Activated CD8-positive, alpha-beta memory T cell treated with anti-CD3 and anti-CD28 coated beads for 1 hour (primary cell): ENCODE results near the gene FRRS1.

Source experiments
- DNase-seq, 2 donors: peaks; one replicate each; pipeline ENCODE4 v3.0.0-alpha.2; 2020; ENCODE audit warnings: low read depth in 1 of 2; ENCODE audit errors: extremely low read depth in 1 of 2

FRRS1 gene

DNA sequence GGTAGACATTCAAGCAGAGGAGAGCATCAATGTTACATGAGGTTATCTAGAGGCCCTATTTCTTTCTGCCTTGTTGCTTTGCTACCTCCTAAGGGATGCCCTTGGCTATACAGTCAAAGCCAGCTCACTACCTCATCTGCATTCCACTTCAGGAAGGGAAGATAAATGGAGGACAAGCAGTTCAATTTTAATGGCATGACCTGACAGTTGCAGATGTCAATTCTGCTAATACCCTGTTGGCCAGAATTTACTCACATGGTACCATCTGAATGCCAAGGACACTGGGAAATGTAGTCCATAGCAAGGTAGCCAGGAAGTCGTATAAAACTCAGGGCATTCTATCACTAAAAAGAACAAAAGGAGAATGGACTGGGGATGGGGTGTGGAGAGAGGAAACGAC lies 89.0 kb downstream of the FRRS1 start:
- no peak for DNase-seq

DNA sequence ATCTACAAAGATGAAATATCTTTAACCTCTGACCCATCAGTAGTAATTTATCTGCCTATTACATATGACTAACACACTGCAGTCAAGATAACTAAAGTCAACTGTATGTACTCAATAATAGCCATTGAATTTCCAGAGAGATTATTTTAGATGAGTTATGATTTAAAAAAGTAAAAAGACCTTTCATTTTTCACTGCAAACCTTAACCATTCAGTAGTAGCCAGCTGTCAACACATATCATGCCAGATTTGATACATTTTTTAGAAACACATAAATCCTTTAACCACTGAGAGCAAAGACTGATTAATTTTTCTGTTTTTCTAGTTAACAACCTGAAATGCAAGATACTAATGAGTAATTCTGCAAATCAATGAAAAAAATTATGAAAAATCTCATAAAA lies 89.6 kb downstream of the FRRS1 start:
- DNase-seq: no peak

DNA sequence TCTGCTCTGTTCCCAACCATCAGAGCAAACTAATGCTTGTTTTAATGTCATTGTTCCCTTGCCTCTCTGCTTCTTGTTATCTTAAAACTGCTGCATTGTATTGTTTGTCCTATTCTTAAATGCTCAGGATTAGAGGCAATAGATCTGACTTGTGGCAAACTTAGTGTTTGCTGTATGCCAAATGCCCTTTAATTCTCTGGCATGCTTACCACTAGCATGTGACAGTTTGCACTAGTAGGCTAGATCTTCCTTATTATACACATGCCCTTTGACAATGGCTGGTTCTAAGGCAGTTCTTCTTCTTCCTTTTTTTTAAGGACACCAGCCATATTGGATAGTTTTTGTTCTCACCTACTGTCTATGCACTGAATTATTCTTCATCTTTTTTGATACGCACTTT lies 90.4 kb downstream of the FRRS1 start:
- no peak for DNase-seq

DNA sequence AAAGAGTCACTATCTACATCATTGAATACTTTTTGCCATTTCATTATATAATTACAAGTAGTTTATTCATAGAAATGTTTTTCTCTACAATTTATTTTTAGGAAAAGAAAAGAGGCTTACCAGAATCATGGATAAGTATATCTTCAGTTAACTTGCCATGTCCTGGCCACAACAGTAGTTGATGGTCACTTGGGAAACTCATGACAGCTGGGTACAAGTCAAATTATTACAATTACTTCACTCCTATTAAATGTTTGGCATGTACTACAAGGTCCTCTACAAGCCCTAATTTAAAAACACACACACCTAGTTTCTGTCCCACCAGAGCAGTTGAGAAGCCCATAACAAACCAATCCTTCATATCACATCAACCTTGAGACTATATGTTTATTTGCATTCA lies 91.1 kb downstream of the FRRS1 start:
- no peak for DNase-seq

DNA sequence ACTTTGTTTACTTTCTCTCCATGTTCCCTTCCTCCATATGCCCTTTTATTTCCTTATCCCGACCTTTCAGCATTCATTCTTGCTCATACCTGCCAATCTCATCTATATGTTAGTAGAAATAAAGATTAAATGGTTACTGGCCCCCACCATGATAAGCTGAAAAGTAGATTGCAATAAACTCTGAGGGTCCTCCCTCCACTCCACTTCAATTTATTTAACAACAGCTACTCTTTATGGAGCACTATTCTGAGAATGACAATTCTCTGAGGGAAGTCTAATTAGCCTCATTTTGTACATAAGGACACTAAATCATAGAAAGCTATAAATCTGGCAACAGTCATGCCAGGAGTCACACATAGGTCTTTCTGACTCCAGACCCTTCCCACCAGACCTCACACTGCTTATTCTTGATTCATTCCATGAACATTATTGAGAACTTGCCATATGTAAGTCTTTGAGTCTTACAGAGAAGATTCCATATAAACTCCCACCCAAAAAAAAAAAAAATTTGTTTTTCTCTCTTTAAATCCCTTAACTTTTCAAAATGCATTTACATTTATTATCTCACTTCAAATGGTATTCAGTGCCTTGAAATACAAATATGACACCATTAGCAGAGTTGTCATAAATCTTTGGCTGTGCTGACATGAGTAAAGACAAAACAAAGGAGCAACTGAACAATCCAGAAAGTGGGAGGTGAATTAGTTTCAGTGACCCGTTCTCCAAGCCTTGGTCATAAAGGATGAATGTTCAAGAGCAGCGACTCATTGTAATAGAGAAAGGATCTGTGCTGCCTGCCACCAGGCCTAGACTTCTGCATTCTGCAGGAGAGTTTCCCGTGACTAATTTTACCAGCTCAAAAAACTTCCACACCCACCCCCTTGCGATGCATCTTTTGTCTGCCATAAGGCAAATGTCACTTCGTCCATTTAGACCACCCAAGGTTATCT lies 92.0 kb downstream of the FRRS1 start:
- no peak for DNase-seq

DNA sequence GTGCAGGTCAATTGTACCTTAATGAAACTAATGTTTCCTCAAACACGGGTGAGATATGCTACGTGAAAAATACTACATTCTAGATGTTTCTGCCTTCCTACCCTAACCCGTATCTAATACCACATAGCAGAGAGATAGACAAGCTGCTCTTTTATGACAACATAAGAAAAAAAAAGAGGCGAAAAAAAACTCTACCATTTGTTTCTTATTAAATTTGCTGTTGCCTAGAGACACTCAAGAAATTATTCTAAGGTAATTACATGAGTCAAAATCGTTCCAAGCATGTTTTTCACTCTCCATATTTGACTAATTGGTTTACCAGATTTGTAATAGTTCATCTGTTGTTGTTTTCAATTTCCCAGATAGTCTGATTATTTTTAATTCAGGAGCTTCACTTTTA lies 93.1 kb downstream of the FRRS1 start:
- DNase-seq: no peak

DNA sequence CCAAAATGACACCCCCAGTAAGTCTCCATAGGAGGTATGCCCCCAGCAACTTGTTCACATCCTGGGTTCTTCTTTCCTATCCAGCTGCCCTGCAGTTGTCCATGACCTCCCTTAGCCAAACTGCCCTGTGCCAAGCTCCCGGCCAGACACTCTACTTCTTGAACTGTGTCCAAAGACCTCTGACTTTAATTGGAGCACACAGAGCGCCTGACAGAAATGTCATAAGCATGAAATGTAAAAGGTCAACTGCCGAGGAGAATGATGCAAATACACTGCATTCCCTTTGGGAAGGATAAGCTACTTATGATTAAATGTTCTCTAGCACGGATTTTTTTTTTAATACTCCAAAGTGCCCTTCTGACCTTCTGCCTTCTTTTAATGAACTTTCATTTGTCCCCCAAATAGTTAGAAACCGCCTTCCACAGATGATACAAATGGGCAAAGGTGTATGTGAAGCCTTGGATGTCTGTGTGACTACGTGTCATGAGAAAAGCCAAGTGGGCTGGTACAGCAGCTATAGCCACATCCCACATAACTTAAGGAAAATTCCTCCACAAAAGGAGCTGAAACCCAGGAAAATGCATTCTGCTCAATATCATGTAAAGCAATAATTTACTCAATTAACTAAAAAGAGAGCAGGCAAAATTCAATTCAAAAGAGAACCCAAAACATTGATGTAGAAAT lies 93.8 kb downstream of the FRRS1 start:
- no peak for DNase-seq

DNA sequence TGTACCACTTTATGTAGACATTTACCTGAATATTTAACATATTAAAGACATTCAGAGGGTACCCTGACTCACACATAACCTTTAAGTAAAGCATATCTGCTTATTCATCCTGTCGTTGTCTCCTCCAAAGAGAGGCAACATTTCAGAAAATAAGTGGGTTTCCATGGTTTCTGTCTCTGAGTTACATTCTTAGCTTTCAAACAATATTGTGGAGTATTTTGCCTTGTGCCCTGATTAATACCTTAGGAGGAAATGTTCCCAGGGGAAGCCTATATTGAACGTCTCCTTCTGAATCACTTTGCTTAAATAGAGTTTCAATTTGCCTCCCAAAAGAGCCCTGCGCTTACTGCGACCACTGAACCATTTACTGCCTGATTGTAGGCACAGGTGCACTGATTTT lies 94.4 kb downstream of the FRRS1 start:
- no peak for DNase-seq

DNA sequence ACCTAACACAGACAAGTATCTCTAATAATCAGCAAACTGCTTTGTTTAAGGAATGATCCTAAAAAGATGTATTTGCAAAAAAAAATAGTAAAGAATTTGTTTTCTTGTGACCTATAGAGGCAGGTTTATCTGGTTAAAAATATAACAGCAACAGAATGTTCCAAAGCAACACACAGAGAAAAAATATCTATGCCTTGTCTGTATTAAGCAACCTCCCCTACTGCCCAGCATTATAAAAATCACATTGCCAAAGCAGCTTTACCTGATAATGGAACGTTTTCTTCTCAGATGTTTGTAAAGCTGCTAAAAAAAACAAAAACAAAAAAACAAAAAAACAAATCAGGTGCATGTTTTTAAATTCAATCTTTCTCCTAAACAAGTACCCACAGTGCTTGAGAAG lies 95.9 kb downstream of the FRRS1 start:
- DNase-seq: no peak

DNA sequence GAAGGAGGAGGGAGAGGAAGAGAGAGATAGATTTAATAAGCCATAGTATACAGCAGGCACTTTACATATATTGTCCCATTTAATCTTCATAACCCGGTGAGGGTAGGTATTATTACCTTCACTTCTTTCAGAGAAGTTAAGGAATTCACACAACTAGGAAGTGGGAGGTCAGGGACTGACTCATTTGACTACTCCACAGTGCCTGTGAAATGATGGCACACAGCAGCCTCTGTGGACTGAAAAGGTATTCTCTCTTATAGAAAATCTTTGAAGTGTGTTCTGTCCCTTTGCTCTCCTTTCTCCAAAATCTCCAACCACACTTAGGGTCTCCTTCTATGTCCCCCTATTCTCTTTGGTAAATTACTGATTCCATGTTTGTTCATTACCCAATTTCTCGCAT lies 96.6 kb downstream of the FRRS1 start:
- DNase-seq: no peak

DNA sequence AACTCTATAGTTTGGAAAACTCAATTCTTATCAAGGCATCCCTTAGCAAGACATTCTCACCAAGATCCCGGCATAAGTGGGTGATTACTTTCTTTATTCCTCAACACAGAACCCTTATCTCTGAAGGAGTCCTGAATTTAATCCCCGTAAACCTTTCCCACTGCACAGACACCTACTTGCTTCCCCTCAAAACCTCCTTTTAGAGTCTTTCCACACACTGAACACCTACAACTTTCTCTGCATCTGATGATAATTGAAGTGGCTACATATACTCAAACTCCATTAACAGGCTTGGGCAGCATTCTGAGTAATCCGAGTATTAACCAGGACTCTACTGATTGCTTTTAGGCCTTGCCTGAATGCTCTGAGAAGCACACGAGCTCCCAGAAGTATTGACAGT lies 97.1 kb downstream of the FRRS1 start:
- DNase-seq: no peak

DNA sequence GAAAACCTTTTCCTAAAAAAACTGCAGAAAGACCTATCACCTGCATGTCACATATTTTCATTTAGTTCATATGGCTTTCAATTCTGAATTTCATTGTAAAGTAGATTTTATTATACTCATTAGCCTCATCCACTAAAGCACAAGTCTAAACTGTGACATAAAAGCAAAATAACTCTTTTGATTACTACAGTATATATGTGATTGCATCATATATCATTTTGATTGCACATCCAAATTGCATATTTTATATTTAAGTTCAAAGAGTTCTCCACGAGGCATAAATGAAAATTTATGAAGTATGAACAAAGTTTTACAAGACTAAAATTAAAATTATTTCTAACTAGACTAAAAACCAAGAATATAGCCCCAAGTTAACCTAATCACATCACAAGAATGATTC lies 101.2 kb downstream of the FRRS1 start:
- DNase-seq: no peak

DNA sequence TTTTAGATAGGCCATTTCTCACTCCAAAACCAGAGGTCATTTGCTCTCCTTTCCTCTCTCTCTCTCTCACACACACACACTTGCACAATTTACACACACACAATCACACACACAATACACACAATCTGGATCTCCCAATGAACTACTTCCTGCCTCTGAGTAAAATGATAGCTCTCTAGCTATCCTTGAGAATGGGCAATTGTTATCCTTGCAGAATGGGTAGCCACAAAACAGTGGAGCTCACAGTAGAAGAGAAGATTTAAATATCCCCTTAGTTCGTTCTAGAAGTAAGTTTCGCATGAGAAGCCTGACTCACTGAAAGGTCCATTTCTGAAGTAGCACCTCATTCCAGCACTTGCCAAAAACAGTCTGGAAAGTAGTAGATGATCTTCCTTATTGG lies 102.9 kb downstream of the FRRS1 start:
- DNase-seq: no peak

DNA sequence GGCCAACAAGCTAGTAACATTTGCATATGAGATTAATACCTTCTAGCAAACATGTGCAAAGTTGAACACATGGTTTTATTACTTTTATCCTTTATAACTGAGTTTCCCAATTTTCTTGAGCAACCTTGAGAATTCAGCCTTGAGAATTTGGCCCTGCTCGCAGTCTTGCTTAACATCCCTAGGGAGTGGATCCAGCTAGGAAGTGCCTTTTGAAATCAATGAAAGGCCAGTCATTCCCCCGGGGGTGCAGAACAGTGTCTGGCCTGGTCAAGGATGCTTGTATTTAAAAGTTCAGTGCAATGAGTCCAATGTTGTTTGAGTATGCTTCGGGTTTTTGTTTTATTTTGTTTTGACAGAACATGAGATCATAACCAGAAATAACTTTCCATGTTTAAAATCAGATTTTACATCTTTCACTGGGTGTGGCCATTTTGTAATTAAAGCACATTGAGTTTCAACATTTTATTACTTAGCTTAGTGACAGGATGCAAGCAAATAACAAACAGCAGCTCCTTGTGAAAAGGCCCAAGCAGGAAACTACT lies 103.8 kb downstream of the FRRS1 start:
- no peak for DNase-seq

DNA sequence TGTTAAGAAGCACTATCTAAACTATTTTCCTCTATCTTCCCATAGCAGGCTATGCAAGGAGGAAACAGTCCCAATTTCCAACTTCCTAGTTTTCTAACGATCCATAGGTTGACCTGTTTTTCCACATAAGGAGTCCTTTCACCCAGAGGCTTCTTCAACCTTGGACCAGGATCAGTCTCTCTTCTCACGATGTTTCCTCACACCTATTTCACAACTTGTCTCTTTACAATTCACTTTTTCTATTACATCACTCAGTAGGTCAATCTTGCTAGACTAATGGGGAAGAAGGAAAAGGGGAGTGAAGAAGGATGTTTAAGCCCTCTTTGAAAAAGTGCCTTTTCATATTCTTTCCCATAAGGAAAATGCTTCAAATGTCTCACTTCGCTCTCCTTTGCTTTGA lies 104.7 kb downstream of the FRRS1 start:
- DNase-seq: no peak

DNA sequence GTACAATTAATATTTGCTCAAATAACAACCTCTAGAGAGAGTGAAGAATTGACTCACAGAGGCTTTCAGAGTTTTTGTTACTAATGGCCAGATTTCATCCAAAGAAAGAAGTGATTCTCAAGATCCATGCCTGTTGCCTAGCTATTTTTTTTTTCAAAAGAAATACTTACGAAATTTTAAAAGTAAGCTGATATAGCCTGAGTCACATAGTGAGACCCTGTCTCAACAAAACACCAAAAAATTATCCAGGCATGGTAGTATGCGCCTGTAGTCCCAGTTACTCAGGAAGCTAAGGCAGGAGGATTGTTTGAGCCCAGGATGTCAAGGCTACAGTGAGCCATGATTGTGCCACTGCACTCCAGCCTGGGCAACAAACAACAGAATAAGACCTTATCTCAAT lies 105.9 kb downstream of the FRRS1 start:
- no peak for DNase-seq

DNA sequence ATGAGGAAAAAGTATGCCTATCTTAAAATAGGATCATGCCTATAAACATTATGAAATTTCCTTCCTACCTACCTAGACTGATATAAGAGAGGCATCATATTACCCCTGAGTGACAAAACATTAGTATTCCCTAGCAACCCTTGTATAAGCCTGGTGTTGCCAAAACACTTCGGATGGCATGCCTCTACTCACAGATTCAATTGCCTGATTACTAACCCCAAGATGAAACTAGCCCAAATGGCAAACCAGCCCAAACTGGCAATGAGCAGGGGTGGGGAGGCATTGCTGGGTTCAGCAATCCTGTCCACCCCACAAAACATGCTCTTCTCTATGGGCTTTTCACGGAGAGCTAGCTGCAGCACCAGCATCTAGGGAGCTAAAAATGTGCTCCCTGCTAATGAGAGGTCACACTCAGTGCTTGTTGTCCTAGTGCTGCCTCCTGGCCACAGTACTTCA lies 106.7 kb downstream of the FRRS1 start:
- no peak for DNase-seq
